ENCODE measurements around the gene RBP3.

Gene RBP3

GRCh38 chr10:47359626-47360418, 11.7 kb downstream of the RBP3 start:
- no peak for DNase-seq

- no peak for DNase-seq
Observed at GRCh38 chr10:47360419-47361040, 12.4 kb downstream of the RBP3 start.

DNA sequence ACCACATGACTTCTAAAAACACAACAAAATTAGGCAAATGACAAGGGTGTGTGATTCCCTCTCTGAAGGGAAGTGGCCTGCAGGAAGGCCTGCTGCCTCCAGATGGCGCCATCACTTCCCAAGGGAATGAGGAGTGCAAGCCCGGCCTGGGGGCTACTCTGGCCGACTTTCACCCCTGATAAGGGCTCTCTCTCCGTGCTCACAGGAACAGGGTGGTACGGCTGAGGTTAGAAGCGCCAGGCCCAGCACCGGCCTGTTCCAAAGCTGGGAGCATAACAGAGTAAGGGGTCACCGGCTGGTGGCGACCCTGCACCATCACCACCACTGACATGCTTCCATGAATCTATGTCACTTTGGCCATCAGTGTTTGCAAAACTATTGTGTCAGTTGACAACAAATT, 13.1 kb downstream of the RBP3 start:
- no peak for DNase-seq

DNA sequence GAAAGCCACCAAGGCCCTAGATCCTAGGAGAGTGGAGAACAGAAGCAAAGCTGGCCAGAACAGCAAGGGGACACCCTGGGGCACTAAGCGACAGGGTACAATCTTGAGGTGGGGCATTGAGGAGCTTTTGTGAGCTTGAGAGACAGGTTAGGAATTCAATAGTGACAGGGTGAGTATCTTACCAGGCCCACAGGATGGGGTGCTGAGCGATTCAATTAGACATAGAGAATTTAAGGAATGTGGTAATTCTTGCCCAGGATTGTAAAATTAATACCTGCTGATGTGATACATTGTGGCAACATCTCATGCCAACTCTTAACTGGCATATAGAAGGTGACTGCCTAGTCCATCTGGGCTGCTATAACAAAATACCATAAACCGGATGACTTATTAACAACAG, 14.0 kb downstream of the RBP3 start:
- no peak for DNase-seq

DNA sequence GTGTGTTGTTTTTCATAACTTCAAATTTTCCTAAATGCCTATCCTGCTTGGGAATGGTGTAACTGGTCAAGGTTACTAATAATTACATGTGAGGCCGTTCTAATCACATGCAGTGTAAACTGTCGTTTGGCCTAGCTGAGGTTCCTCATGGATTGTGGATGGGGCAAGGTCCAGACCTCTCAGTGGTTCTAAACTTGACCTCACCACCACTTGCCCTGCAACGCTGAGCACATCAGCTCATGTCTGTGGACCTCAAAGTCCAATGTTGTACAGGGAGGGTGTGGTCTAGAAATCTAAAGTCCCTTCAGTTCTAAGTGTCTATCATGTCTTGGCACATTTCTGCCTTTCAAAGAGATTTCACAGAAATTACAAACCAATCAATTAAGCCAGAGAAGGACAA, 15.6 kb downstream of the RBP3 start:
- no peak for DNase-seq

DNA sequence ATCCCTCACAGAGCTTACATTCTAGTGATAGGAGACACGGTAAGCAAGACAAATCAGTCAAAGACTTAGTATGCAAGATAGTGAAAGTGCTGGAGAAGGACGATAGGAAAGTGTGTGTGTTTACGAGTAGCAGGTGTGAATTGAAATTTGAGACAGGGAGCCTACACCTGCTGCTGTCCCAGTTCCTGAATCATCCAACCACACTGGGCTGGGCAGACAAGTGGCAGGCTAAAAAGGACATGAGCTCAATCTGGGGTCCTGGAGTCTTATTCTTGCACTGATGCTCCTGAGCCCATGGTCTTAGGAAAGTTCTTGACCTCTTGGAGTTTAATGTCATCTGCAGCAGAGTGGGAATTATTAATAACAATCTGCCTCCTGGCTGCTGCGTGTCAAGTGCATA, 16.2 kb downstream of the RBP3 start:
- no peak for DNase-seq

GRCh38 chr10:47364911-47365310, 16.7 kb downstream of the RBP3 start:
- no peak for DNase-seq

GRCh38 chr10:47365431-47366180, 17.4 kb downstream of the RBP3 start:
- DNase-seq, result no peak

DNA sequence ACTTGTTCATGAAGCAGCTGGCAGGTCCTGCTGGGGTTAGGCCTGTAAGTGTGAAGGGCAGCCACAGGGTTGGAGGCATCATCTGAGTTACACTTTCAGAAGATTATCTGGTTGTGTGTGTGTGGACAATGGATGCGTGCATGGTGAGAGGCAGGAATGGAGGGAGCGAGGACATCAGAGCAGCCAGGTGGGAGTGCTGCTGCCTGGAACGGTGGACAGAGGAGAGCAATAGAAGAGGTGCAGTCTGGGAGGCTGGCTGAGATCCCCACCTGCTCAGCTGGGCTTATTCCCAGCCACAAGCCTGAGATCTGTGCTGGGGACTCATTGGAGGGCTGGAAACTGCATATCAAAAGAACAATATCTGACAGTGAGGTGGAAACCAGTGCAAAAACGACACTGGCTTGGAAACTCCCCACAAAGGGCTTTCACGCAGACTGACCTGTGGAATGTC, 18.0 kb downstream of the RBP3 start:
- no peak for DNase-seq

GRCh38 chr10:47366731-47367460, 18.7 kb downstream of the RBP3 start:
- no peak for DNase-seq

GRCh38 chr10:47367646-47368045, 19.5 kb downstream of the RBP3 start:
- no peak for DNase-seq

GRCh38 chr10:47368431-47369180, 20.4 kb downstream of the RBP3 start:
- DNase-seq, result no peak

DNA sequence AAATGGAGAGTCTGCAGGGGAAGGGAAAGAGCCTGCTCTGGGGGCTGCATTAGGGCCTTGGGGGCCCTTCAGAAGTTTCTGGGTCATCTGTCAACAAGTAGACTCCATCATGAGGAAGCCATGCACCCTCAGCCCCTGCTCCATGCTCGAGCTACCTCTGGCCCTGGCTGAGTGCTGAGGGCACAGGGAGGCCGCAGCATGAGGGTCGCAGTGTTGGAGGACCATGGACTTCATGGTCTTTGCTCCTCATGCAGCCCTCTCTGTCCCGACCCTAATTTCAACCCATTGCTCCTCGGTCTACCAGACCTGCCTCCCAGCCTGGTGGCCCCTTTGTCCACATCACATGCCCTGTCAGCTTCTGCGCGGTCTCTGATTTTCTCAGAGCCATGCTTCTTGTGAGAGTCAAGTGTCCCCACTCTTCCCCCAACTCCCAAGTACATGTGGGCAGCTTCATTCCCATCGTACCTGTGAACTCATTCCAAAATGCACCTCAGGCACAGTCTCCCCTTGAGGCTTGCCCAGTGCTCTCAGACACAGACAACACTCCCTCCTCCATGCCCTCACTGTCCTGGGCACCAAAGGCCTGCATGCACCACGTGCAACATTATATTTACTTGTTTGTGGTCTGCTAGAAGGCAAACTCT, 21.2 kb downstream of the RBP3 start:
- DNase-seq, result no peak

- no peak for DNase-seq
Observed at GRCh38 chr10:47370015-47370767, 22.0 kb downstream of the RBP3 start.

DNA sequence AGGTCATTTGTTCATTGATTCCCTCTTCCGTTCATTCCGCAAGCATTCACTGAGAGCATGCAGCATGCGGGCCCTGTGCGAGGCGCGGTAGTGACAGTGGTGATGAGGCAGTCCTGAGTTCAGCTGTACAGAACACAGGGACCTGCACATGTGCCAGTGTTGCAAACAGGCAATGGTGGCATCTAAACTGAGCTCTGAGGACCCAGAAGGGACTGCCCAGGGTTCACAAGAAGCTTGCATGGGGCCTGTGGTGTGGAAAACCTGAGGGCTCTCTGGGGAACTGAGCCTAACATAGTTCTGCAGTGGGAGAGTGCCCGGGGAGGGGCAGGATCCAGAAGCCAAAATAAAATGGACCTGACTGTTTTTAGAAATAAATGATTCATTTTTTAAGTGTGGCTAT, 22.7 kb downstream of the RBP3 start:
- no peak for DNase-seq

DNA sequence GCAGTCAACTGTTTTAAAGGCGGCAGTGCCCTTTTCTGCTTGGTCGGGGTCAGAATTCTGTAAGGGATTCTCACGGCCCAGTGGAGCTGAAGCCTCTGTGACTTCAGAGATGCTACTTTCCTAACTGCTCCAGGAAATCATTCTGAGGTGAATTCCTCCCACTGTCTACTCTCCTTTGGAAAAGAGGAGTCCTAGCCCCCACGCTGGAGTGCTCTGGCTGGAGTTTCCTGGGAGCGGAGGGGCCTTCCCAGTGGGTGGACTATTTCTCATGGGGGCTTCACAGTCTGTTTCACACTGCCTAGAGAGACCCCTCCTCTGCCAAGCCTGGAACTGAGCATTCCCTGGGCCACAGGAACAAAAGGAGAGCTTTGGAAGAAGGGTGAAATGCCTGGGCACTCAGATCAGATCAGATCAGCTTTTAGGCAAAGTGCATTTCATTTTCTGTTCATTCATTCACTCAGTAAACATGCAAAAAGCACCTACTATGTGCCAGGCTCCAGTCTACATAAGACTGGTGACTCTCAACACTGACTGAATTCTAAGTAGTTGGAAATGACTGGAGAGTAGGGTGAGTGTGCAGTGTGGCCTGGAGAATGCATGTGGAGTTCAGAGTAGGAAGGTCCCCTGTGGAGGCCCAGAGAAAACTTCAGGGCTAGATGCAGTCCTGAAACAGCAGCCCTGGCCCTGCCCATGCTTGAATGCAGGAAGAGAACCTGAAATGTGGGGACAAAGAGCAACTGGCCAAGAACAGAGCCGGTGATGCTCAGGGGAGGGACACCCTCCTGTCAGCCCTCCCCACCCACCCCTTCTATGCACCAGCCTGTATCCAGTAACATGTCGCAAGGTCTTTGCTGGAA, 23.7 kb downstream of the RBP3 start:
- no peak for DNase-seq

- no peak for DNase-seq
Observed at GRCh38 chr10:47372726-47373125, 24.6 kb downstream of the RBP3 start.

- no peak for DNase-seq
Observed at GRCh38 chr10:47374611-47375536, 26.7 kb downstream of the RBP3 start.

All from SW 1271 (cell line).